Suprapubic skin (tissue), 4 donors: Measurements from ENCODE around the gene BTNL3. TPM values are rescaled to one million over a fixed set of nuclear protein-coding genes. Genes with fewer than 3 reads are reported as not detected.

Source experiments
- DNase-seq, 2 donors: peaks; one replicate each; pipeline ENCODE4 v3.0.0-alpha.2; 2019; ENCODE audit warnings: low spot score in 2 of 2
- H3K27ac ChIP-seq: fragments of 200-600 bp; sonication (generic); one replicate; pipeline ENCODE4 v1.5.1; 2019
- H3K27me3 ChIP-seq: fragments of 200-600 bp; sonication (generic); one replicate; pipeline ENCODE4 v1.5.1; 2019
- H3K36me3 ChIP-seq: fragments of 200-600 bp; sonication (generic); one replicate; pipeline ENCODE4 v1.5.1; 2019
- H3K4me1 ChIP-seq: fragments of 200-600 bp; sonication (generic); one replicate; pipeline ENCODE4 v1.5.1; 2019
- H3K4me3 ChIP-seq: fragments of 200-600 bp; sonication (generic); one replicate; pipeline ENCODE4 v1.5.1; 2019; ENCODE audit warnings: mild to moderate bottlenecking
- H3K9me3 ChIP-seq: fragments of 200-600 bp; sonication (generic); one replicate; pipeline ENCODE4 v1.5.1; 2019
- CTCF ChIP-seq, 2 donors: fragments of 200-600 bp in 1 of 2; fragments of 450-650 bp in 1 of 2; sonication (generic) in 1 of 2; IDR thresholded peaks; one replicate each; pipeline ENCODE4 v1.5.1; 2016 to 2019; ENCODE audit warnings: antibody characterized with exemption in 2 of 2, mild to moderate bottlenecking in 1 of 2, moderate library complexity in 1 of 2
- EP300 ChIP-seq: sonication (generic); formaldehyde crosslinking; IDR thresholded peaks from one replicate; pipeline ENCODE4 v1.6.1; 2017; ENCODE audit warnings: antibody characterized with exemption
- POLR2A ChIP-seq, 2 donors: fragments of 450-650 bp; IDR thresholded peaks; one replicate each; pipeline ENCODE4 v1.6.1; 2017; ENCODE audit warnings: antibody characterized with exemption in 2 of 2, mild to moderate bottlenecking in 2 of 2, moderate library complexity in 2 of 2
- POLR2AphosphoS5 ChIP-seq, 3 donors: sonication (generic); formaldehyde crosslinking; IDR thresholded peaks; one replicate each; pipeline ENCODE4 v1.6.1; 2017; ENCODE audit warnings: antibody characterized with exemption in 3 of 3
- WGBS: methylation state at CpG from one replicate; pipeline ENCODE4 v1.1.5; 2018; 5-methylcytosine and 5-hydroxymethylcytosine counted together
- total RNA-seq, 4 donors: library from RNA; depleted of rRNA; stranded (reverse); fragments of >200 nt; gene quantifications; one replicate each; pipeline ENCODE4 v1.1.0, GENCODE V29; 2016

Gene BTNL3
- total RNA-seq, 4 donors from 2014 or later: not detected

DNA sequence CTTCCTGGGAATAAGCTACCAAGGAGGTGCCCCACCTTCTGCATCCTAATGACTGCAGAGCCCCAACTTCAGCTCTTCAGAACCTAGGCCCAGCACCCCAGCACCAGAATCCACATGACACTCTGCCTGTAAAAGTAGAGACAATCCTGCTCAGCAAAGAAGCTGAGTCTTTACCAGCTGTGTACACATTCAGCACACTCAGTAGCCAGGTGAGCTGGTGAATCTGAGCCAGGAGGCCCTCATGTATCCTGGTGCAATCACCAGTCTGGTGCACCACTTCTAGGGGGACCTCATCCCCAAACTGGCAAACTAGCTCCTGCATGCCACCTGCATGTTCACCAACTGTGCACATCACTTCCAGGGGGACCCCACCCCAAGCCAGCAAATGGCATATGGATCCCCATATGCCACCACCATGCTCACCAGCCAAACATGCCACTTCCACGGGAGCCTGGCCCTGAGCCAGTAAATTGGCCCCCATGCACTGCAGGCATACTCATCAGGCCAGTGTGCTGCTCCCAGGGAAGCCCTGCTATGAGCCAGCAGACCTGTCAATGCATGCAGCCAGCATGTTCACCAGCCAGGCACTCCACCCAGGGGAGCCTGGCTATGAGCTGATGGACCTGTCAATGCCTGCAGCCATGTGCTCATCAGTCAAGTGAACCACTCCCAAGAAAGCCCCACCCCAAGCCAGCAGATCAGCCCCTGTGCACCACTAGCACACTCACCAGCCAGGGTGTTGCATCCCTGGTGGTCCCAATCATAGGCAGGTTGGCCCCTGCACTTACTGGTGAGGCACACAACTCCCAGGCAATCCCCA, 35.8 kb downstream of the BTNL3 start:
- 0% methylated on average over 1 of the region's 1 CpG for WGBS
- no peak for DNase-seq
- Histone ChIP-seq H3K4me1 (no peaks in the 10 kb centered on the region), H3K27ac (no peak overlapping the region), H3K4me3 (no peak overlapping the region), H3K9me3 (peaks cover 9% of the 10 kb centered on the region), H3K36me3 (no peaks in the 10 kb centered on the region), H3K27me3 (peaks cover 14% of the 10 kb centered on the region)
- no peak for TF ChIP-seq POLR2A (IDR thresholded peaks at IDR 0.05)
- TF ChIP-seq EP300: no peak
- no peak for TF ChIP-seq POLR2AphosphoS5 (IDR thresholded peaks at IDR 0.05)
- TF ChIP-seq CTCF (IDR thresholded peaks at IDR 0.05): no peak

- Histone ChIP-seq H3K4me1 (no peaks in the 10 kb centered on the region), H3K27ac (no peak overlapping the region), H3K9me3 (peaks cover under 1% of the 10 kb centered on the region), H3K4me3 (no peak overlapping the region), H3K36me3 (no peaks in the 10 kb centered on the region), H3K27me3 (peaks cover 11% of the 10 kb centered on the region)
- TF ChIP-seq EP300 (no peak), CTCF (IDR thresholded peaks at IDR 0.05) (no peak), POLR2A (IDR thresholded peaks at IDR 0.05) (no peak)
- DNase-seq: no peak
- WGBS: 92% methylated on average over 11 of the region's 11 CpGs
These were observed 38.9 kb downstream of the BTNL3 start for GRCh38 chr5:181027452-181028031.

- H3K27me3 ChIP-seq: peaks cover 11% of the 10 kb centered on the region
- H3K36me3 ChIP-seq: no peaks in the 10 kb centered on the region
- H3K4me3 ChIP-seq: no peak overlapping the region
- H3K9me3 ChIP-seq: no peaks in the 10 kb centered on the region
- DNase-seq: no peak
- no peaks in the 10 kb centered on the region for H3K4me1 ChIP-seq
- 89% methylated on average over 25 of the region's 26 CpGs for WGBS
- no peak overlapping the region for H3K27ac ChIP-seq
- no peak for TF ChIP-seq POLR2AphosphoS5 (IDR thresholded peaks at IDR 0.05)
- no peak for TF ChIP-seq EP300
- no peak for TF ChIP-seq CTCF (IDR thresholded peaks at IDR 0.05)
- TF ChIP-seq POLR2A (IDR thresholded peaks at IDR 0.05): no peak
These were observed 39.6 kb downstream of the BTNL3 start for GRCh38 chr5:181028032-181028819.

DNA sequence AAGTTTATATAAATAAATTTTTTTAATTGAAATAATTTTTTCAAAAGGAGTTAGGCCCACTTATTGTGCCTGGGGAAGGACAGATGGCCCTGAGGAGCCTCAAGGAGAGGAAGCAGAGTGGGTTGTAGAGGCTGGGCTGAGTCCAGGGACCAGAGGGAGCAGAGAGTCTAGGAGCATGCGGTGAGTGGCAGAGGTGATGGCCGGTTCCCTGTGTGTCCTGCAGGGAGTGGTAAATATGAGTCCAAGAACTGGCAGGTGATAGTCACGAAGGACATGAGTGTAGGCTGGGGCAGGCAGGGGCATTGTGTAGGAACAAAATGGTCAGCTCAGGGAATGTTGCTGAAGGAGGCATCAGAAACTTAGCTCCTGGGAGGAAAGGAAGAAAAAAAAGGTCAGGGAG, 43.1 kb downstream of the BTNL3 start:
- no peak for DNase-seq
- Histone ChIP-seq H3K4me3 (no peak overlapping the region), H3K9me3 (no peaks in the 10 kb centered on the region), H3K36me3 (no peaks in the 10 kb centered on the region), H3K27ac (no peak overlapping the region), H3K4me1 (no peaks in the 10 kb centered on the region), H3K27me3 (peaks cover 16% of the 10 kb centered on the region)
- TF ChIP-seq CTCF (IDR thresholded peaks at IDR 0.05) (no peak), POLR2AphosphoS5 (IDR thresholded peaks at IDR 0.05) (no peak), POLR2A (IDR thresholded peaks at IDR 0.05) (no peak), EP300 (no peak)
- 94% methylated on average over 3 of the region's 3 CpGs for WGBS
